ENCODE results near the gene GJC3.

DNA sequence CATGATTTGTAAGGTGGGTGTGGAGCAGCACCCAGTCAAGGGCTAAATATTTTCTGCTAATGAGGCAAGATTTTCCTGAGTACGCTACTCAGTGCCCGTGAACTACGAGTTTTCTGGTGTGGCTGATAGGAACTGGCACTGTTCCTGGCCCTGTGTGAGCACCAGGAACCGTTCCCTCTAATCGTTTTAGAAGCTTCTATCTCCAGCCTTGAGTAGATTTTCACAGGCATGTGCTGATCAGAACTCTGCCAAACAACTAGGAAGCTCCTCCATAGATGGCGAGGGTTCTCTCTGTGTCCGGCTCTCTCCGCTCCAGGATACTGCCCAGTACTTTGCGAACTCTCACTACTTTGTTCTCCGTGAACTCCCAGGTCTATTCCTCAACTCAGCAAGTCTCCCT lies 27.8 kb downstream of the GJC3 start:
- no peak for TF ChIP-seq POLR2A (IDR thresholded peaks at IDR 0.05)
- TF ChIP-seq, protein P1, sequence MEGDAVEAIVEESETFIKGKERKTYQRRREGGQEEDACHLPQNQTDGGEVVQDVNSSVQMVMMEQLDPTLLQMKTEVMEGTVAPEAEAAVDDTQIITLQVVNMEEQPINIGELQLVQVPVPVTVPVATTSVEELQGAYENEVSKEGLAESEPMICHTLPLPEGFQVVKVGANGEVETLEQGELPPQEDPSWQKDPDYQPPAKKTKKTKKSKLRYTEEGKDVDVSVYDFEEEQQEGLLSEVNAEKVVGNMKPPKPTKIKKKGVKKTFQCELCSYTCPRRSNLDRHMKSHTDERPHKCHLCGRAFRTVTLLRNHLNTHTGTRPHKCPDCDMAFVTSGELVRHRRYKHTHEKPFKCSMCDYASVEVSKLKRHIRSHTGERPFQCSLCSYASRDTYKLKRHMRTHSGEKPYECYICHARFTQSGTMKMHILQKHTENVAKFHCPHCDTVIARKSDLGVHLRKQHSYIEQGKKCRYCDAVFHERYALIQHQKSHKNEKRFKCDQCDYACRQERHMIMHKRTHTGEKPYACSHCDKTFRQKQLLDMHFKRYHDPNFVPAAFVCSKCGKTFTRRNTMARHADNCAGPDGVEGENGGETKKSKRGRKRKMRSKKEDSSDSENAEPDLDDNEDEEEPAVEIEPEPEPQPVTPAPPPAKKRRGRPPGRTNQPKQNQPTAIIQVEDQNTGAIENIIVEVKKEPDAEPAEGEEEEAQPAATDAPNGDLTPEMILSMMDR (IDR thresholded peaks at IDR 0.05) = no peak

Measured in Peyer's patch (tissue), 4 donors.